GM19397 (cell line): ENCODE data around the gene TTLL1.
"Not testable (repeated sequence)": the region's sequence is repeated elsewhere in the genome, so short reads cannot be mapped to it uniquely, and the experiment has no call there.

Source experiments
- ATAC-seq: cut with Tn5 transposase; IDR thresholded peaks from one replicate; pipeline ENCODE4 v1.9.1; 2021; ENCODE audit warnings: mild to moderate bottlenecking, moderate library complexity; ENCODE audit not compliant: unreplicated experiment

The TTLL1 gene

DNA sequence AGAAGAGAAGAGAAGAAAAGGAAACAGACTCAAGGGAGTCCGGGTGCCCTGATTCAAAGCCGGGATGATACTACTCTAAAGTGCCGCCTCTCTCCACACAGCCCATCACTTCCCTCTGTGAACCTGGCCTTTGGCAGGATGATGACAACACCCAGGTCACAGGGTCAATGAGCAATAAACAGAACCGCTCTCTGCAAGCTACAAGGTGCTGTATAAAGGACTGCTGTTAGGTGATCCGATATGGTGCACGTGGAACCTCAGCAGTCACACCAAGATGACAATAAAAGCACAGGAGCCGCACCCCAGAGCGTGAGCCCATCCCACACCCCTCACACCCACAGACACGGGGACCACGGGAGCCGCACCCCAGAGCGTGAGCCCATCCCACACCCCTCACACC is 10.7 kb downstream of the TTLL1 start:
- no peak for ATAC-seq

DNA sequence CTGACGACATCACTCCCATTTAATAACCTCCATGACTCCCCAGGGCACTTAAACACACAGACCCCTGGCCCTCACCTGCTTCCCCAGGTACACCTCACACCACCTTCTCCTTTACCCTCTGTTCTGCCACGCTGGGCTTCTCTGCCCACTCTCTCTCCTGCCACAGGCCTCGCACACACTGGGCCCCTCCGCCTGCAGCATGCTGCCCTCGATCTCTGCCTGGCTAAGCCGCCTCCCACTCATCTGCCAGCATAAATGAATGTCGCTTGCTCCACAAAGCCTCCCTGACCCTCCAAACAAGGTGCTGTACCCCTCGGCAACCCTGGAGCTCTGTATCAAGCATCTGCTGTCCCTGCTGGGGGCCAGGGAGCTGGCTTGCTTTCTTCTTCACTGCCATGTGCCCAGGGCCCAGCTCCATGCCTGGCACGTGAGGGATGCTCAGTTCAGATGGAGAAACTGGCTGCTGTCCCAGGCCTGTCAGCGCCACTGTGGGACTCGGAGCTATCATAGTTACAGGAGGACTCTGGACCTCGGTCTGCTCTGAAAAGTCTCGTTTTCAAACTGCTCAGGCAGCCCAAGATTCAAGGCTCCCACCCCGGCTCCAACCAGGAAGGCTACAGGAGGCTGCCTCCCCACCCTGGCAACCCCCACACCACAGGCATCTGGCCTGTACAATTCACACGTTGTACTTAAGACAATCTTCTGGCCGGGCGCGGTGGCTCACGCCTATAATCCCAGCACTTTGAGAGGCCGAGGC is 11.9 kb downstream of the TTLL1 start:
- ATAC-seq, result no peak

DNA sequence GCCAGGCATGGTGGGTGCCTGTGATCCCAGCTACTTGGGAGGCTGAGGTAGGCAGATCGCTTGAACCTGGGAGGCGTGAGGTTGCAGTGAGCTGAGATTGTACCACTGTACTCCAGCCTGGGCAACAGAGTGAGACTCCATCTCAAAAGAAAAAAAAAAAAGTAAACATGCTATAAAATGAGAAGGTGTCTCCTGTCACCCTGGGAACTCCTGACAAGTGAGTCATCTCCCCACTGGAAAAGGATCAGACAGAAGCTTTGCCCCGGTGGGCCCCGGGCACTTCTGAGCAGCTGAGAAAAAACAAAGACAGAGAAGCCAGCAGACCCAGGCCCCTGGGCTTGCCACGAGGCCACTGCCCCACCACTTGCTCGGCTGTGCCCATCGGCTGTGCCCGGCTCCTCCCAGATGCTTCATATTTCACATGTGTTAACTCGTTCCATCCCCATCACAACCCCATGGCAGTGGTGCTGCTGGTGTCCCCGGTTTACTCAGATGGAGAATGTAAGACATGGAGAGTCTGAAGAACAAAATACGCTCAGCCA is 22.3 kb downstream of the TTLL1 start:
- no peak for ATAC-seq

DNA sequence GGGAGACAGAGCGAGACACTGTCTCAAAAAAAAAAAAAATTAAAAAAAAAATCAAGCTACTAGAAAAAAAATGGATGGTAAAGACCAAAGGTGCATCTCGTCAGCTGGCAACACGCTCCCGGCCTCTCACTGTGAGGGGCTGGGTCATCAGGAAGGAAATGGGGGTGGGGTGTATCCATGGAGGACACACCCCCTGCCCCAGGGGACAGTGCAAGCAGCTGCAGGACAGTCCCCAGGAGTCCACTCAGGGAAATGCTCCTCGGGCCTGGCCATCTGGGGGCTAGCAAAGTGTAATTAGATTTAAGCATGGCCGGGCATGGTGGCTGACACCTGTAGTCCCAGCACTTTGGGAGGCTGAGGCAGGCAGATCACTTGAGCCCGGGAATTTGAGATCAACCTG is 23.1 kb downstream of the TTLL1 start:
- ATAC-seq, result no peak

DNA sequence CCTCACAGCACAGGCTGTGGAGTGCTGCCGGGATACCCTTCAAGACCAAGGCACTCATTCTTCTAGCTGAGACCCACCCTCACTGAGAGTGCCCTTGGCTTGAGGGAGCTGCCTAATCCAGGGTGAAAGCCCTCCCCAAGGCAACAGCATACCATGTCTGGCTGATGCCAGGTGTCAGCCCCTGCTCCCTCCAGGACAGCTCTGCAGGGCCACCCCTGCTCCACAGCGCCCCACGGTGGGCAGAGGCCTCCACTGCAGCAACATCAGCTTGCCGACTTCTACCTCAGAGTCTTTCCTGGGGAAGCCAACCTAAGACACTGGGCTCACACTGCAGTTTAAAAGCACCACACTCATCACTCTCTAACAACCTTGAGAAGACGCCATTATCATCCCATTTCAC is 29.0 kb downstream of the TTLL1 start:
- ATAC-seq, result no peak

DNA sequence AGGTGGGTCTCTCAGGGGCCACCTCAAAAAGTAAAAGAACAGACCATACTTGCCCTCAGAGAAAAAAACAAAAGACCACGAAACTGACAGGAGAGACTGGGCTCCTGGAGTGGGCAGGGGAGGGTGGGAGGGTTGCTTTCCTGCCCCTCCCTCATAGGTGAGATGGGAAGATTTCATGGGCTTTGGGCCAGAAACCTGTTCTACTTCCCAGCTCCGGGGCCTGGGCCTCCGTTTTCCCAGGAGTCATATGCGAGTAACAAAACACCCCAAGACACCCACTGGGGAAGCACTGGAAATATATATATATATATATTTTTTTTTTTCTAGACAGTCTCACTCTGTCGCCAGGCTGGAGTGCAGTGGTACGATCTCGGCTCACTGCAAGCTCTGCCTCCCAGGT is 31.6 kb downstream of the TTLL1 start:
- no peak for ATAC-seq

DNA sequence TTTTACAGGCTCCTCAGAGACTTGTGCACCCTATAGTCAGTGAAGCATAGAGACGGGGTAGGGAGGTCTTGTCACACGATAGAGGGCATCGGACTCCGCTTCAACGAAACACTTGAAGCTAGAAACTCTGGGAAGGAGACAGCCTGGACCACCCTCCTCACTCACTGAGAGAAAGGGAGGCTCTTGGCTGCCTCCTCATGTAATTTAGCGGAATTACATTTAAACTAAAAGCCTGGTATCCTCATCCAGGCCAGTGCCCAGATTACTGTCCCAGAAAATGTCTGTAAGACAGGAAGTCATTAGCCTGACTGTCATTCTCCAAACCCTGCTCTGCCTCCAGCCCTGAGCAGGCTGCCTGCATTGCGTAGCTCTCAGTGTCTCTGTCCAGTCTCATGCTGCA is 36.0 kb downstream of the TTLL1 start:
- no peak for ATAC-seq

DNA sequence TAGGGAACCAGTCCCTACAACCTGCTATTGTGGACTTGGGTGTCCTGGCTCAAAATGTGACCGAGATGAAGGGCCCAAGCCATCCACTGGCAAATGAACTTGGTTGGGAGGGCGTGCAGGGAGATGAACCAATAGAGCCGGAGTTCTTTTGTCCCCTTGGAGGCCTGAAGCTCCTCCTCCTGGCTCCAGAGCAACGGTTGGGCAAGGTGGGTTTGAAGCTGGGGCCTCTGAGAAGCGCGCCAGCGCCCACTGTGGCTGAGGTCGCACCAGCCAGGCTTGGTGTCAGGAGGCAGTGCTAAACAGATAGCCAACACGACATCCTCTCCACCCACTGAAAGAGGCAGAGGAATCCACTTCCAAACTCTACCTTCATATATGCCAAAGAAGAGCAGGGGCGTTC is 38.2 kb downstream of the TTLL1 start:
- ATAC-seq, result no peak

DNA sequence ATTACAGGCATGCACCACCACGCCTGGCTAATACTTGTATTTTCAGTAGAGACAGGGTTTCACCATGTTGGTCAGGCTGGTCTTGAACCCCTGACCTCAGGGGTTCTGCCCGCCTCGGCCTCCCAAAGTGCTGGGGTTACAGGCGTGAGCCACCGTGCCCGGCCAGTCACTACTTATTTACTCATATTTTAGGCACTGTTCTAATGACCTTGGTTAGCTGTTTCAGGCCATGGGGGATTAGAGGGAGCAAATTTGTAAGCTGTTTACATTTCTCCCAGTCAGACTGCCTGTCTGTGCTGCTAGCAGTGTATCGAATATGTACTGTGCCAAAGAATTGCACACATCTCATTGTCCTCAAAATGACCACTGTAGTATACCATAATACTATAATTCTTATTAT is 41.6 kb downstream of the TTLL1 start:
- ATAC-seq, result no peak

DNA sequence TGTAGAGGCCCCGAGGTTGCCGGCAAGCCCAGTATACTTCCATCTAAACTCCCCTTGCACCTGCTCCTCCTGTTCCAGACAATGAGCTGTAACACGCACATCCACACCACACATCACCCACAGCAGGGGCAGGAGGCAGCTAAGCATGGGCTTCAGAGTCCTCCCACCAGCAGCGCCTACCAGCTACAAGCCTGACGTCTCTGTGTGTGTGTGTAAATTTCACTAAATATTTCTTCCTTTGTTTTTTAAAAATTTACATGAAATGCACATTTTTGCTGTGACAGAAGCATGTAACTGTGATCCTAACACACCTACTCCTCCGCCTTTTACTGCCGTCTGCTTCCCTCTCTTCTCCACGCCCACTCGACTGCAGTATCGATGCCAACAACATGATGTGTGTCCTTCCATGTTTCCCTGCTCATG is 44.9 kb downstream of the TTLL1 start:
- no peak for ATAC-seq

DNA sequence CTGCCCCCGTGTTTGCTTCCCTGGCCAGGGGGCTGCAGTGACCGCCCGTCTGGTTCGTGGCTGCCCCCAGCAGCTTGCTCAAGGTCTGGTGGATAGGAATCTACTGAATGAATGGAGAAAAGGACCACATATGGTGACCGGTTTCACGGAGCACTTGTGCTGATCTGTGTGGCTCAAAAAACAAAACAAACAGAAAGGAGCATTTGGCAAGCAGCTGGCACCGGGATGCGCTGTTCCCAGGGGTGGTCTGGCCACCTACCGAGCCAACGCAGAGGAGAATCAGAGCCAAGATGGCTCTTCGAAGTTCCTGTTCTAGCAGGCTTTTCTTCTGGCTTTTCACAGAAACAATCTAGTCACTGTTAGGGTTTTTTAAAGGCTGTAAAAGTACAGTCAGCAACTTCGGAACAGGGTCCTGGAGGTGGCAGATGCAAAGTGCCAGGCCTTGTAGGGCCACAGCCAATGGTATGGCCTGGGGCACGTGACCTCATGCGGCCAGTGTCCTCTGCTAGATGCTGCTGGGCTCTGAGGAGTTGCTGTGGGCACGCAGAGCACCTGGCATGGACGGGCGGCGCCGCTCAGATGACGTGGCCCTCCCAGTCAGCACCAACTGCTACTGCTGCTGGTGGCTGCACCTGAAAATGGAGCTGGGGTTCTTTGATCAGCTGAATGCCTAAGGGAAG is 47.0 kb downstream of the TTLL1 start:
- ATAC-seq, result no peak

DNA sequence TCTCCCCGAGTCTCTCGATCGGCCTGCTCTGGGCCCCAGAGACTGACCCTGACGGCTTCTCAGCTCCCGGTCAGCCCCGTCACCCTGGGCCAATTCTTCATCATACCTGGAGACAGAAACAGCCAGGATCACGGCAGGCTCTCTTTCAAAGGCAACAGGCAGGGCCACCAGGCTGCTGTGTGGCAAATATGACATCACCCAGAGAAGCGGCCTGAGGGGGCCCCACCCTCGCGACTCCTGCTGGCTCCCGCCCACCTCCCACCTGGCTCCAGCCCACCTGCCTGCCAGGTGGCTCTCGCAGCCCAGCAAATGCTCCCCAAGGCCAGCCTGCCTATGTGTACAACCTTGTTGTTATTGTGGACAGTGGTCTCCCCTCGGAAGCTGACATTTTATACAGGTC is 49.4 kb downstream of the TTLL1 start:
- ATAC-seq, result no peak

DNA sequence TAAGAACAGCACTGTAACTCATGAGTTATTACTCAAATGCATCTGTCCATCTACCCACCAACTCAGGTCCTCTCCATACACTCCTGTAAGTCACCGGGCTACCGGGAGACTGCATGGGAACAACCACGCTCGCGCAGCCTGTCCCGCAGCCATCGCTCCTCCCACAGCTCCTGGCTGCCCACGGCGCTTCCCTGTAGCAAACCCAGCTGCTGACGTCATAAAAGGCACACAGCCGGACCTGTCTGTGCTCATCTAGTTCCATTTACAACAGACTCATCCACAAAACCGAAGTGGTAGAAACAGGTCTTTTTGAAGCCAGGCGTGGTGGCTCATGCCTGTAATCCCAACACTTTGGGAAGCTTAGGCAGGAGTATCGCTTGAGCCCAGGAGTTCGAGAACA is 50.9 kb downstream of the TTLL1 start:
- no peak for ATAC-seq

DNA sequence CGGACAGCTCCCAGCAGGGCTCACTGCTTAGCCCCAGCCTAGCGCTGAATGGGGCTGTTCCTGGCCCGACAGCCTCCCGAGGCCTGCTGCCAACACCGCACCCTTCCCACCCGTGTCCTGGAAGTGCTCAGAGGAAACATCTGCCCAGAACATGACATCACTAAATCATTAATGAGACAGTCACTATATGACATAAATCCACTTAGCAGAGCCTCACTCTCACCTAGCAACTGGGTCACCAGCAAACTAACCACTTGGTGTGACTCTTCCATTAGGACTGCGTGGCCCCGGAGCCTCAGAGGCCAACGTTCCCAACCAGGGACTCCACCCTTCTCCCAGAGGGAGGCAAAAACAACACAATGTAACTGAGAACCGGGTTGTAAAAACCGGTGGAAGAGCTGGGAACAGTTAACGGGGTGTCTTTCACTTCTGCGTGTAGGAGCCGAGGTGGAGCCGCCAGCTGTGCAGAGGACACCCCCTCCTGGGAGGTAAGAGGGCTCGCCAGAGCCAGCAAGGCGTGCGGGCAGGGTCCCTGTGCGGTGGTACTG is 52.8 kb downstream of the TTLL1 start:
- ATAC-seq, result no peak

DNA sequence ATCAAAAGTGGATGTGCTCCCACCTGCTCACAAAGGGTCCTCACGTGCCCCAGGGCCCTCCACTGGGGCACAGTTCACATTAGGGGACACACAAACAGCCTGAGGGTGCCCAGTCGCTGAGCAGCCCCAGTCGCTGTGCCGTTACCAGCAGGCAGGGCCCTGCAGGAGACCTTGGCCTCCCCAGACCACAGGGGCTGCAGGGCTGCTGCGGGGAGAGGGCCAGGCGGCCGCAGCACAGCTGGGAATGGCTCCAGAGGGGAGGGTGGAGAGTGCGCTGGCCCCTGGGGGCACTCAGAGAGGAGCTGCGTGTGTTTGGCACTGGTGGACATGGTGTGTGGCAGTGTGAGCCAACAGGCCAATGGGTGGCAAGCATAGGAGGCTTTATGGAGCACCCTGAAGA is 53.9 kb downstream of the TTLL1 start:
- no peak for ATAC-seq

DNA sequence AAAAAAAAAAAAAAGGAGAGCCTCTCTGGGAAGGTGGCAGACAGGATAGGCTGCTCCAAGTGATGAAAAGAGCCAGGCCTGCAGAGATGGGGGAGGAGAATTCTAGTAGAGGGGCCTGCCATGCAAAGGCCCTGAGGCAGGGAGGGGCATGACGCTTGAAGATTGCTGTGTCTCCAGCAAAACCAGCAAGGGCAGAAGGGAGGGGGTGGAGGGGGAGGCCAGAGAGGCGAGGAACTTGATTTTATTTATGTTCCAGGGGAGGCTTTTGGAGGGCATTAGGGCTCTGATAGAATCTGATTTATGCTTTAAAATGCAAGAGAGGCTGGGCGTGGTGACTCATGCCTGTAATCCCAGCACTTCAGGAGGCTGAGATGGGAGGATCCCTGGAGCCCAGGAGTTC is 57.6 kb downstream of the TTLL1 start:
- ATAC-seq, result no peak

DNA sequence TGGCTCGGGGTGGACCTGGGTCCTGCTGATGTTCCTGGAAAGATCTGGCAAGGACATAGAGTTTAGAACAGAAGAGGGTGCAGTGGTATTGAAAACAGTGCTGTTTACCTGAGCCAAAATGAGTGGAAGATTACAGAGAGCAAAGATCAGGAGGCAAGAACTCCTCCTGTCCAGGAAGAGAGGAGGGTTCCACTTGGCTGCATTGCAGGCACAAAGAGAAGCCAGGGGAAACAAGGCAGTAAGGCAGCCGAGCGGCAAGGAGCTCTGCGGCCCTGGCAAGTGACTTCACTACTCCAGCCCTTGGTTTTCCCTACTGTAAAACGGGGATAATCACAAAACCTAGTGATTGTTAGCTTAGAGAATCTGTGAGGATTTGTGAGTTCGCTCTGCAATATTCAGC is 70.6 kb downstream of the TTLL1 start:
- ATAC-seq, result no peak

DNA sequence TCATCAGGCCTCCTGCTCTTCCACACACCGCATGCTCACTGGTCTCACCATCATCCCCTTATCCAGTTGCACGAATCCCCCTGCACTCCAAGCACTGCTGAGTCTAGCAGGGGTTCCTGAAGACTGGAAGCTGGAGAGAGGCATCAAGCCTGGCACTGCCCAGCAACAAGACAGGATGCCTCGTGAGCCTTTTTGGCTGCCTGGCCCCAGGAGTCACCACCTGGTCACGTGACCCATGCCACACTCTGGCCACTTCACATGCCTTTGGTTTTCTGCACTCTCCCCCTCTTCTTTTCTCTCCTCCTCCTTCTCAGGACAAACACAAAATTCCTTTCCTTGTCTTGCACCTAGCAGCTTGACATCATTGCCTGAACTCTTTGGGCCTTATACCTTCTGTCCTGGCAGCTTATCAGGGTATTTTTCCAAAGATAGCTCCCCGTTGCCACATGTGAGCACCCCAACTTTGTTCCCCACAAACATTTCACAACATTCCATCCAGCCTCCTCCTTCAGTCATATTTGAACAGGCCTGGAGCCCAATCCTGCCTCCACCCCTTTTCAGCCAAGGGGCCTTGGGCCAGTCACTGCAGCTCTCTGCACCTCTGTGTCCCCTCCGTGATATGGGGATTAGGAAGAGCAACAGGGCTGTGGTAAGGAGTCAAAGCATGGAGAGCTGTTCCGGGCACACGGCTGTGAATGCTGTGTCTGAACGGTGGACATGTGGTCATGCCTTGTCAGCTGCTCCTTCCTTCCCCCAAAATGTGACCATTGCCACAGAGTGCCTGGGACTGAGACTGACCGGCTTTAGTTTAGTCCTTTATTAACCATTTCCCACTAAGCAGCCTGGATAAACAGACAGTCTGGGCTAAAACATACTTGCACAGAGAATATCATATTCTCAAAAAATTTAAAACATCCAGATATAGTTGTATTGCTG is 71.4 kb downstream of the TTLL1 start:
- ATAC-seq, result no peak

DNA sequence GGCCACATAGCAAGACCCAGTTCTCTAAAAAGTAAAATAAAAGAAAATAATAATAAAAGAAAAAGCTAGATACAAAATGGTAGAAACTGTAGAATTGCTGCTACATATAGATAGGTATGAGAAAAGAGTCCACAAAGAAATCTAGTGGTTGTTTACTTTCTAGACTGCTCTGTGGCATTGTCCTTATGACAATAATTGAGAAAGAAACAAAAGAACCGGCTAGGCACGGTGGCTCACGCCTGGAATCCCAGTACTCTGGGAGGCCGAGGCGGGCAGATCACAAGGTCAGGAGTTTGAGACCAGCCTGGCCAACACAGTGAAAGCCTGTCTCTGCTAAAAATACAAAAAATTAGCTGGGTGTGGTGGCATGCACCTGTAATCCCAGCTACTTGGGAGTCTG is 73.0 kb downstream of the TTLL1 start:
- ATAC-seq, result not testable (repeated sequence)

DNA sequence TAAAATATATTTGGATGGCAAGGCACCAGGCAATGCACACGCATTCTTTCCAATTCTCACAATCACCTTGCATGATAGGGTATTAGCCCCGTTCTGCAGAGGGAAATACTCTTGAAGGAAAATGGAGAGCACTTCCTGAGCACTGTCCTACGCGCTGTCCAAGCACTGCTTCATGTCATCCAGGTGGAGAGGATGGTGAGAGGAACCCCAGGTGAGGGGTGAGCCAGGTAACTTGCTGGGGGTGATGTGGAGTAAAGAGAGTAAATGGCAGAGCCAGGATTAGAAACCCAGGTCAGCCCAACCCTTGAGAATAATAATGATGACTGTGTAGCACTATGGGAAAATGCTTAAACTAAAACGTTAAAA is 73.5 kb downstream of the TTLL1 start:
- no peak for ATAC-seq
